HCT116 (cell line): Measurements from ENCODE around the gene GPRC5D. TPM values are rescaled to one million over a fixed set of nuclear protein-coding genes. Genes with fewer than 3 reads are reported as not detected.

Source experiments
- ATAC-seq: fragments of 200-7000 bp; cut with Tn5 transposase; 2 replicates; pipeline ENCODE4 v1.9.1; 2020; ENCODE audit warnings: mild to moderate bottlenecking, moderate library complexity
- BruUV-seq: library from RNA; stranded (reverse); fragments of 400-500 nt; replicated peaks from 2 replicates; lab custom pipeline; 2021; lab: Mats Ljungman, UMichigan
- CTCF ChIA-PET: fragments of 300-600 bp; sonication (Branson Sonifier 250); formaldehyde crosslinking; loops from one replicate; lab custom pipeline; 2021; ENCODE audit warnings: antibody characterized with exemption; lab: Charles Lee
- POLR2A ChIA-PET: fragments of 300-600, 350-600 bp; sonication (Branson Sonifier 250); formaldehyde crosslinking; loops from one replicate; lab custom pipeline; 2021; ENCODE audit warnings: antibody characterized with exemption; lab: Charles Lee
- RAD21 ChIA-PET, 2 experiments: fragments of 300-600 bp; sonication (Branson Sonifier 250); formaldehyde crosslinking; loops; one replicate each; lab custom pipeline; 2023; ENCODE audit warnings: low total read pairs in 2 of 2; ENCODE audit not compliant: uncharacterized antibody in 2 of 2, unreplicated experiment in 2 of 2, low non-redundant PET in 1 of 2; lab: Charles Lee
- DNase-seq: peaks from one replicate; pipeline ENCODE4 v3.0.0-alpha.2; 2010; ENCODE audit warnings: low read depth, low spot score
- H2AFZ ChIP-seq: fragments of 200-600 bp; shearing (Covaris generic), sonication (generic); 2 replicates; pipeline ENCODE4 v1.6.1; 2017; ENCODE audit warnings: low read depth, mixed run types, mixed read lengths, antibody characterized with exemption, low read length; ENCODE audit not compliant: poor library complexity, severe bottlenecking
- H3K27ac ChIP-seq: 2 replicates; pipeline ENCODE4 v1.5.1; 2012; ENCODE audit warnings: low read depth, low read length
- H3K27me3 ChIP-seq: fragments of 200-600 bp; sonication (generic); 2 replicates; pipeline ENCODE4 v1.6.1; 2016; ENCODE audit warnings: mixed run types, low read length, mixed read lengths; ENCODE audit not compliant: insufficient read depth
- H3K36me3 ChIP-seq, 2 experiments: fragments of 200-500 bp in 1 of 2; fragments of 200-600 bp in 1 of 2; sonication (Bioruptor generic) in 1 of 2; sonication (generic) in 1 of 2; 2 replicates each; pipeline versions ENCODE4 v1.5.1 to v1.6.1; 2014 to 2016; ENCODE audit warnings: low read length in 2 of 2, inconsistent platforms in 1 of 2, mixed read lengths in 1 of 2, mixed run types in 1 of 2; ENCODE audit not compliant: insufficient read depth in 2 of 2, control insufficient read depth in 1 of 2
- H3K4me1 ChIP-seq, 2 experiments: fragments of 200-600 bp in 1 of 2; sonication (generic) in 1 of 2; 2 replicates each; pipeline versions ENCODE4 v1.5.1 to v1.6.1; 2012 to 2017; ENCODE audit warnings: low read length in 2 of 2, inconsistent platforms in 1 of 2, mild to moderate bottlenecking in 1 of 2, mixed read lengths in 1 of 2, mixed run types in 1 of 2, moderate library complexity in 1 of 2; ENCODE audit not compliant: insufficient read depth in 2 of 2, control insufficient read depth in 1 of 2
- H3K4me2 ChIP-seq: fragments of 200-600 bp; sonication (generic); 2 replicates; pipeline ENCODE4 v1.6.1; 2017; ENCODE audit warnings: mixed run types, low read length, mixed read lengths
- H3K4me3 ChIP-seq, 2 experiments: fragments of 200-600 bp in 1 of 2; sonication (generic) in 1 of 2; replicated peaks in 1 of 2; 2 replicates each; pipeline ENCODE4 v1.5.1; 2011 to 2016; ENCODE audit warnings: low read length in 2 of 2, control low read depth in 1 of 2, low read depth in 1 of 2, mild to moderate bottlenecking in 1 of 2, mixed read lengths in 1 of 2, mixed run types in 1 of 2
- H3K79me2 ChIP-seq: fragments of 200-600 bp; sonication (generic); 2 replicates; pipeline ENCODE4 v1.6.1; 2017; ENCODE audit warnings: mild to moderate bottlenecking, mixed run types, low read length, moderate library complexity, mixed read lengths; ENCODE audit not compliant: insufficient read depth
- H3K9ac ChIP-seq: fragments of 200-600 bp; sonication (generic); 2 replicates; pipeline ENCODE4 v1.6.1; 2016; ENCODE audit warnings: low read length, mixed read lengths
- H3K9me2 ChIP-seq: fragments of 200-600 bp; sonication (generic), shearing (Covaris generic); 2 replicates; pipeline ENCODE4 v1.6.1; 2017; ENCODE audit warnings: mixed run types, mild to moderate bottlenecking, moderate library complexity; ENCODE audit not compliant: insufficient read depth
- H3K9me3 ChIP-seq, 2 experiments: fragments of 200-500 bp in 1 of 2; fragments of 200-600 bp in 1 of 2; sonication (Bioruptor generic) in 1 of 2; sonication (generic) in 1 of 2; 2 replicates each; pipeline ENCODE4 v1.6.1; 2014 to 2017; ENCODE audit warnings: low read length in 2 of 2, mixed read lengths in 2 of 2, inconsistent platforms in 1 of 2, low read depth in 1 of 2, mild to moderate bottlenecking in 1 of 2, mixed run types in 1 of 2, moderate library complexity in 1 of 2; ENCODE audit not compliant: control insufficient read depth in 1 of 2, insufficient read depth in 1 of 2
- H4K20me1 ChIP-seq: fragments of 200-600 bp; sonication (generic), shearing (Covaris generic); 2 replicates; pipeline ENCODE4 v1.6.1; 2017; ENCODE audit warnings: mixed run types, mild to moderate bottlenecking, moderate library complexity; ENCODE audit not compliant: insufficient read depth
- ATF3 ChIP-seq: IDR thresholded peaks from 2 replicates; pipeline ENCODE4 v1.6.1; 2012
- CBX3 ChIP-seq: IDR thresholded peaks from 2 replicates; pipeline ENCODE4 v1.6.1; 2012; ENCODE audit warnings: low read depth
- CTCF ChIP-seq, 3 experiments: fragments of 200-600 bp in 1 of 3; sonication (generic) in 1 of 3; IDR thresholded peaks in 2 of 3; conservative IDR thresholded peaks in 1 of 3; 2 replicates each; pipeline ENCODE4 v1.5.1; 2012 to 2017; ENCODE audit warnings: low read depth in 2 of 3, low read length in 2 of 3, antibody characterized with exemption in 1 of 3, borderline replicate concordance in 1 of 3, control low read depth in 1 of 3, mild to moderate bottlenecking in 1 of 3, mixed read lengths in 1 of 3, mixed run types in 1 of 3, moderate library complexity in 1 of 3; ENCODE audit not compliant: insufficient read depth in 1 of 3
- EGR1 ChIP-seq: IDR thresholded peaks from 2 replicates; pipeline ENCODE4 v1.6.1; 2012; ENCODE audit warnings: low read depth
- ELF1 ChIP-seq: IDR thresholded peaks from 2 replicates; pipeline ENCODE4 v1.6.1; 2012; ENCODE audit warnings: low read depth, borderline replicate concordance
- EZH2phosphoT487 ChIP-seq: fragments of 200-600 bp; IDR thresholded peaks from 2 replicates; pipeline ENCODE4 v1.6.1; 2018; ENCODE audit warnings: antibody characterized with exemption, borderline replicate concordance
- FOSL1 ChIP-seq: IDR thresholded peaks from 2 replicates; pipeline ENCODE4 v1.6.1; 2012; ENCODE audit warnings: low read depth
- JUND ChIP-seq: IDR thresholded peaks from 2 replicates; pipeline ENCODE4 v1.6.1; 2012
- MAX ChIP-seq: IDR thresholded peaks from 2 replicates; pipeline ENCODE4 v1.6.1; 2012
- POLR2A ChIP-seq: IDR thresholded peaks from 2 replicates; pipeline ENCODE4 v1.7.0; 2011; ENCODE audit warnings: borderline replicate concordance; ENCODE audit not compliant: insufficient read depth, insufficient read length; ENCODE audit errors: extremely low read depth
- POLR2AphosphoS5 ChIP-seq: IDR thresholded peaks from 2 replicates; pipeline ENCODE4 v1.6.1; 2011; ENCODE audit warnings: mild to moderate bottlenecking, low read depth, low read length, moderate library complexity
- REST ChIP-seq: IDR thresholded peaks from 2 replicates; pipeline ENCODE4 v1.6.1; 2012; ENCODE audit warnings: low read depth
- SP1 ChIP-seq: IDR thresholded peaks from 2 replicates; pipeline ENCODE4 v1.6.1; 2012; ENCODE audit warnings: low read depth
- SRF ChIP-seq: IDR thresholded peaks from 2 replicates; pipeline ENCODE4 v1.6.1; 2012; ENCODE audit warnings: low read depth
- TCF7L2 ChIP-seq: IDR thresholded peaks from 2 replicates; pipeline ENCODE4 v1.7.0; 2011; ENCODE audit warnings: borderline replicate concordance, inconsistent platforms; ENCODE audit not compliant: insufficient read depth, insufficient read length; ENCODE audit errors: extremely low read depth
- YY1 ChIP-seq: IDR thresholded peaks from 2 replicates; pipeline ENCODE4 v1.6.1; 2011; ENCODE audit warnings: low read length, low read depth, moderate library complexity, mild to moderate bottlenecking; ENCODE audit not compliant: insufficient replicate concordance; ENCODE audit errors: extremely low read depth
- ZFX ChIP-seq: fragments of 450-650 bp; IDR thresholded peaks from 2 replicates; pipeline ENCODE4 v1.6.1; 2017
- ZNF274 ChIP-seq: fragments of 200-500 bp; sonication (Bioruptor generic); IDR thresholded peaks from 2 replicates; pipeline ENCODE4 v1.6.1; 2014; ENCODE audit warnings: mild to moderate bottlenecking, low read depth, low read length, inconsistent platforms
- intact Hi-C: fragments of 100-400 bp; cut with micrococcal nuclease; formaldehyde crosslinking; loops from 2 replicates; pipeline ENCODE4 v1.10.0; 2022
- total RNA-seq: library from RNA; stranded (reverse); gene quantifications from one replicate; pipeline ENCODE4 v1.2.1, GENCODE V29; 2021; ENCODE audit not compliant: unreplicated experiment

GPRC5D gene
- total RNA-seq, 1 experiment from 2014 or later, result not detected

GRCh38 chr12:12922191-12922616 lies 29.8 kb downstream of the GPRC5D start:
- Histone ChIP-seq H3K4me2 (no peak overlapping the region), H3K4me3 (no peak overlapping the region), H4K20me1 (peaks cover 4% of the 10 kb centered on the region; the same call in 1 of the 2 replicates), H3K4me1 (peaks cover 6 to 34% of the 10 kb centered on the region in 2 experiments; a peak in 3 of 4 replicates), H3K9ac (no peak overlapping the region)
- POLR2A ChIA-PET, result no interaction called here
- ATAC-seq, result no peak
- intact Hi-C loops, result no loop called here
- TF ChIP-seq MAX (no peak), YY1 (no peak), REST (no peak), EGR1 (no peak), POLR2AphosphoS5 (no peak), CTCF (IDR thresholded peaks at IDR 0.05 in 2 of 3, conservative IDR thresholded peaks at IDR 0.05 in 1 of 3; ENCODE audit: borderline replicate concordance in 1 of 3, insufficient read depth in 1 of 3, low read depth in 2 of 3, low read length in 2 of 3) (no peak), JUND (no peak), POLR2A (no peak), SRF (no peak), SP1 (no peak), CBX3 (no peak), ELF1 (no peak), ZFX (no peak), ATF3 (no peak), EZH2phosphoT487 (no peak), FOSL1 (no peak), ZNF274 (no peak), TCF7L2 (no peak)
- TF ChIP-seq, all 23 proteins: peak for 0
- CTCF ChIA-PET, result no interaction called here
- DNase-seq, result no peak
- H2AFZ ChIP-seq, result no peak overlapping the region
- RAD21 ChIA-PET, result no interaction called here
- no peaks in the 10 kb centered on the region for H3K9me3 ChIP-seq
- peaks cover 11 to 19% of the 10 kb centered on the region in 2 experiments; a peak in 3 of 4 replicates for H3K36me3 ChIP-seq
- H3K9me2 ChIP-seq, result no peaks in the 10 kb centered on the region
- no peaks in the 10 kb centered on the region for H3K27me3 ChIP-seq
- H3K27ac ChIP-seq, result no peak overlapping the region
- H3K79me2 ChIP-seq, result peaks cover 13% of the 10 kb centered on the region
- no TSS peak for BruUV-seq
